Sciatic nerve (tissue), 2 donors: ENCODE data around the gene SLC4A1. TPM values are rescaled to one million over a fixed set of nuclear protein-coding genes. Genes with fewer than 3 reads are reported as not detected.

Experiments
- ATAC-seq: fragments of 200-7000 bp; cut with Tn5 transposase; one replicate; pipeline ENCODE4 v1.9.1; 2020; ENCODE audit warnings: mild to moderate bottlenecking, moderate library complexity
- DNase-seq: peaks from one replicate; pipeline ENCODE4 v3.0.0-alpha.2; 2020; ENCODE audit warnings: low spot score
- intact Hi-C: fragments of 100-400 bp; cut with DNase I; formaldehyde crosslinking; loops from one replicate; pipeline ENCODE4 v1.14.2; 2022
- total RNA-seq: library from RNA; stranded (reverse); fragmentation: NEBNext Ultra II Directional; extraction: Animal tissue kit (Norgen Biotek cat#: 25700); gene quantifications from one replicate; pipeline ENCODE4 v1.2.1, GENCODE V29; 2021
- donor health status: DM: no; HTN: no; CAD: no.
- donor health status: DM: no; HTN: no; CAD: no.

SLC4A1 gene
- total RNA-seq, 1 donor from 2014 or later, result 47.6 TPM

GRCh38 chr17:44233582-44233981 lies 34.4 kb downstream of the SLC4A1 start:
- DNase-seq (no peak), ATAC-seq (no peak)
- intact Hi-C loops, result no loop called here

DNA sequence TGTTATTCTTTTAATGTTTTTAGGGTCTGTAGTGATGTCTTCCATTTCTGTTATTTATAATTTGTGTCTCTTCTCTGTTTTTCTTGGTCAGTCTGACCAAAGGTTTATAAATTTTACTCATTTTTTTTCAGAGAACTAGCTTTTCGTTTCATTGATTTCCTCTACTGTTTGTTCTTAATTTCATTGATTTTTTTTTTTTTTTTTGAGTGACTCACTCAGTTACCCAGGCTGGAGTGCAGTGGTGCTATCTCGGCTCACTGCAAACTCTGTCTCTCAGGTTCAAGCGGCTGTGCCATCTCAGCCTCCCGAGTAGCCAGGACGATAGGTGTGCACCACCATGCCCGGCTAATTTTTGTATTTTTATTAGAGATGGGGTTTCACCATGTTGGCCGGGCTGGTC lies 35.9 kb downstream of the SLC4A1 start:
- ATAC-seq, result no peak
- DNase-seq, result no peak
- intact Hi-C loops, result no loop called here

- DNase-seq (no peak), ATAC-seq (no peak)
- intact Hi-C loops, result no loop called here
Observed at GRCh38 chr17:44230140-44230539, 37.8 kb downstream of the SLC4A1 start.

DNA sequence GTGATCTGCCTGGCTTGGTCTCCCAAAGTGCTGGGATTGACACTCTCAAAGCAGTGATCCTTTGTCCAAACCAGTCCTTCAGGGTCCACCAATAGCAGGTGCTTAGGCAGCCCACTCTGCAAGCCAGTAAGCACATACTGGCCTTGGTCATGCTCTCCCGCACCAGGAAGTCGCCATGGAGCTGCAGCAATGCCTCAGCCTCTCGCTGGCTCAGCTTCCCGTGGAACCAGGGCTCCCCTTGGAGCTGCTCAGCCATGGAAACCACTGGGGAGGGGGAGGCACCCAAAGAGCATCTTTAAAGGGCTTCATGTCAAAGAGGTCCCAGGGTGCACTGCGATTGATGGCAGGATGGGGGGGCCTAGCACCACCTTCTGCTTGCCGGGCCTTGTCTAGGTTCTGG lies 38.8 kb downstream of the SLC4A1 start:
- intact Hi-C loops, result no loop called here
- no peak for DNase-seq
- no peak for ATAC-seq

GRCh38 chr17:44223541-44224071 lies 44.3 kb downstream of the SLC4A1 start:
- intact Hi-C loops, result no loop called here
- DNase-seq, result peak; percentile 75
- ATAC-seq, result no peak

DNA sequence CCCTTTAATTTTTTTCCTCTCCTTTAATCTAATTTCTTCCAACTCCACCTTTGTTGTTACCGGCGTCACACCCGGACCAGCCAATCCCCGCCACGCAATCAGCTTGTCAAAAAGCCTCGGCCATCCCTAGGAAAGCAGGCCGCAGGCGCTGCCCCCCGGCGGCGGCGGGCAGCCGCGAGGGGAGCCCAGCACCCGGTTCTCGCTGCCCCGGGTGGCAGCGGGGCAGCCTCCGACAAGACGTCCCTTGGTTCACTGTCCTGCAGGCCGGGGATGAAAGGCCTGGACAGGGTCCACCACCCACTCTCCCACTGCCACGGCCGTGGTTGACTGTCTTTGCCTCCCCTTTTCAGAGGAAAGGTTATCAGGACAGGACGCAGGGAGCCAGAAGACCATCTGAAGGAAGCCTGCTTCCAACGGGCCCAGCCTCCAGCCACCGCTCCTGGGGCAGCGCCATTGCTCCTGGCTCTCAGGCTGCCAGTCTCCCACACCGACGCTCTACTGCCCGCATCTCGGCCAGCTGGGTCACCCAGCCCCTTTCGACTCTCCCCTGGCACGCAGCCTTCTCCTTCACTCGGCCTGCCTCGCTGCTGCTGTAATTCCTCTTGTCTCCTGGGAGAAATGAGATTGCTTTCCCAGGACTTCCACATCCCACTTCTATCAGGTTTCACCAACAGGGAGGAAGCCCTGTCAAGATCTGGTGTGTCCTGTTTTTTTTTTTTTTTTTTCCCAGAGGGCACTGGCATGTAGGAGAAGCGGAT lies 45.6 kb downstream of the SLC4A1 start:
- peak; percentile 87 for DNase-seq
- intact Hi-C loops, result no loop called here
- peak; percentile 67 for ATAC-seq

DNA sequence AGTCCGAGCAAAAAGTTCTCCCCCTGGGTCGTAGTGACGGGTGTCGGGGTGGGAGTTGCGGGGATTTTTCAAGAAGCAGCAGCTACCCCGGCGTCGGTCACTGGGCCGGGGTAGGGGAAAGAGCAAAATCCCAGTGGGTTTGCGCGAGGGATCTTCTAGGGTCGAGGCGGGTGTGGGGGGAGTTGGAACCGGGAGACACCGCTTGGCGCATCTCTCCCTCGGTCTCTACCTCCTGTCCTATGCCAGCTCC lies 46.1 kb downstream of the SLC4A1 start:
- intact Hi-C loops, result no loop called here
- no peak for ATAC-seq
- no peak for DNase-seq

GRCh38 chr17:44221084-44221861 lies 46.7 kb downstream of the SLC4A1 start:
- peak; percentile 63 for ATAC-seq
- DNase-seq, result peak; percentile 86
- intact Hi-C loops, result no loop called here

DNA sequence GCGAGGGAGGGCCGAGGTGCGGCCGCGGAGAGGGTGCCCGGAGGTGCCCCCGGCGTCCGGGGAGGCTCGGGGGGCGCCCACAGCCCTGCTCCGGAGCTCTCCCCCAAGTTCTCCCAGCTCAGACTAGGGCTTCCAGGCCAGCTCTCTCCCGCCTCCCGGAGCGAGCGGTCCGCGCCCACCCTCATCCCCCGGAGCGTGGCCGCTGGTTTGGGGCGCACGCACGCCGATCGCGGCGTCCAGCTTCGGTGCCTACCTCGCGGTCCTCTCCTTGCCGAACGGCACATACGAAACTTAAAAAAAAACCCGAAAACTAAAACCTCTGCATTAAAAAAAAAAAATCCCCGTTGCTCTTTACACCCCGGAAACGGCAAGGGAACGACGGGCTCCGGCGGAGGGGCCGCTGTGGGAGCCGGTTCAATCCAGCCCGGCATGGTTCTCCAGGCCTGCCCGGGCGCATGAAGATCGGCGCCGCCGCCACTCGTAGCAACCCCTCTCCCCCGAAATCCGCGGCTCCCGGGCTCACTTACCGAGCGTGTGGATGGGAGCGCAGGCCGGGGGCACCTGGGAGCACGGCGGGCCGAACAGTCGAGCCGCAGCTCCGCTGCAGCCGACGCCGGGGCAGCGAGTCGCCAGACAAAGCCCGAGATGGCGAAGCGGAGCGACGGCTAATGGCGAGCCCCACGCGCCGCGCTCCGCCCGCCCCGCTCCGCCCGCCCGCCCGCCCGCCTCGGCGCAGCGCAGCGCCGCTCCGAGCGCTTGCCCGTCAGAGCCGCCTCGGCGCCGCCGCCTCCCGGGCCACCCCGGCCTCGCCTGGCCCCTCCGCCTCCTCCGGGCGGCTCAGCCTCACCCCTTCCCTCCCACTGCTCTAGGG lies 47.5 kb downstream of the SLC4A1 start:
- peak; percentile 76 for DNase-seq
- intact Hi-C loops, result no loop called here
- peak; percentile 38 for ATAC-seq

GRCh38 chr17:44219616-44220212 lies 48.2 kb downstream of the SLC4A1 start, which contains the start of gene UBTF:
TSS of gene UBTF (minus strand) at chr17:44219675. CDS start at chr17:44218229, 1,446 bp downstream.
- DNase-seq (peak; percentile 85), ATAC-seq (peak; percentile 7)
- intact Hi-C loops, result no loop called here

DNA sequence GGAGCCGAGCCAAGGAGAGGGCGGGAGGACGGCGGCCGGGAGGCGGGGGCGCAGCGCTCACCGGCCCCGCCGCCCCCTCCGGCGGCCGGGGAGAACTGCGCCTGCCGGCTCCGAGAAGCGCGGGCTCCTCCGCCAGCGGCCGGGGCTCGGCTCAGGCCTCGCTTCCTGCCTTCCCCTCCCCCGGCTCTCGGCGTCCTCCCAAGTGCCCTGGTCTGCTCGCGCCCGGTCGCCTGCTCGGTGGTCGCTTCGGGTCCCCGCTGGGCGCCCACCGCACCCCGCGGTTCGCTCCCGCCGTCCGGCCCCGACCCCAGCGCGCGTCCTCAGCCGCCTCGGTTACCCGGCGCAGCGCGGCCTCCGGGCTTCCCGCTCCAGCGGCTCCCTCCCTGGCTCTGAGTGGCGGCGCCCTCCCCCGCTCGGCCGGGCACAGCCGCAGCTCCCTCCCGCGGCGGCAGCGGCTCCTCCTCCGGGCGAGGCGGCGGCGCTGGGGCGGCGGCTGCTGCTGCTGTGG lies 48.8 kb downstream of the SLC4A1 start:
- peak; percentile 82 for DNase-seq
- intact Hi-C loops, result no loop called here
- ATAC-seq, result no peak

DNA sequence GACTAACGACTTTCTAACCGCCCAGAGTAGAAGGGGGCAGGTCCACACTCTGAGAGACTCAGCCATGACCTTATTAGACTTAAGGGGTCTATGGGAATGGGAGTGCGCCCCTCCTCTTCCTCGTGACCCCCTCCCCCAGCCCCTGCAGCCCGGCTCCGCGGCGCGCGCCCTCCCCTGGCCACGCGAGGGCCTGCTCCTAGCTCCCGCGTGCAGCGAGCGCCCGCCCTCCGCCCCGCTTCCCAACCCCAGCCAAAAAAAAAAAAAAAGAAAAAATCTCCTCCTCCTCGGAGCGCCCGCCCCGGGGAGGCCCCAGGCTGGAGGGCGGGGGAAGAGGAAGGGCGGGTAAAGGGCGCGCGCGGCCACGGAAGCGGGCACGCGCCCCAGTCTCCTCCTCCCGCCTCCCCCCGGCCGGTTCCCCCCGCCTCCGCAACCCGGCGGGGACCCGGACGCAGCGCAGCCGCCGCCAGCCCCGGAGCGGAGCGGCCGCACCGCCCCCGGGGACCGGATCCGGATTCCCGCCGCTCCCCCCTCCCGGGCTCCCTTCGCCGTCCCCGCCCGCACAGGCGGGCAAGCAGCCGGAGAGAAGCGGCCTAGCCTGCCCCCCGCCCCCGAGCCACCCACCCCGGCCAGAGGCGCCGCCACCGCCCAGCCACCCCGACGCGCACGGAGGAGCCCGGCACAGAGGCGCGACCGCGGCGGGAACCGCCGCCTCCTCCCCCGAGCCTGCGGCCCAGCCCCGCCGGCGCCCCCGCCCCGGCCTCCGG lies 49.4 kb downstream of the SLC4A1 start:
- ATAC-seq (peak; percentile 82), DNase-seq (peak; percentile 93)
- intact Hi-C loops, result no loop called here

GRCh38 chr17:44217738-44218343 lies 50.1 kb downstream of the SLC4A1 start:
- DNase-seq (no peak), ATAC-seq (no peak)
- intact Hi-C loops, result no loop called here

GRCh38 chr17:44216694-44217093 lies 51.2 kb downstream of the SLC4A1 start:
- intact Hi-C loops, result no loop called here
- DNase-seq (no peak), ATAC-seq (no peak)

DNA sequence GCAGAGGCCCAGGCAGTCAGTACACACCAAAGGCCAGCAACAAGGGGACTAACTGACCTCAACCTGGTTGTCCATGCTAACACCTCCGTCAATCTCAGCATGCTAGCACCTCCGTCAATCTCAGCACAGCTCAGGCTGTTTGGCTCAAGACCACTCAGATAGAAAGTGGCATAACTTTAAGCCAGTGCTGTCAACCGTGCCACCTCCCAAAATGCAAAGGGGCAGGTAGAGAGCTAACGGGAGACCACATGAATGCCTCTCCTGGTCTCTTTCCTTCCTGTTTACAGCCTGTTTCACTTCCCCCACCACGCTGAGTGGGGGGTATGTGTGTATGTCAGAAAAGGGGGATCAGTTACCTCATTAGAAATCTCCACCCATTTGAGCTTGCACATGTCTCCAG lies 51.8 kb downstream of the SLC4A1 start:
- no peak for ATAC-seq
- intact Hi-C loops, result no loop called here
- DNase-seq, result no peak

DNA sequence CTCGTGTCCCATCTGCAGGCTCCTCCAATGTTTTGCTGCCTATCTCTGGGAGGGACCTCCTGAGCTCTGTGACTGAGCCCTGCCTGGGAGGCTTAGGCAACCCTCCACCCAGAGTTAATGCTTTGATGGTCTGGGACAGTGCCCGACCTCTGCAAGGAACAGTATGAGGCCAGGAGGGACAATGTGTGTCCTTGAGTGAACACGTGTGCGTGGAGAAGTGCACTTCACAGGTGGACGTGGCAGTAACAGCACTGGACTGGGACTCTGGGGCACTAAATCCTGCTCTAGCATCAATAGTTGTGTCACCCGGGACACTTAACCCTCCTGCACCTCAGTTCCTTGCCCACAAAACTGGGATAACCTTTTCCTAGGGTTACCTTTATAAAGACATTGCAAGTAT lies 53.0 kb downstream of the SLC4A1 start:
- DNase-seq (no peak), ATAC-seq (no peak)
- intact Hi-C loops, result no loop called here

DNA sequence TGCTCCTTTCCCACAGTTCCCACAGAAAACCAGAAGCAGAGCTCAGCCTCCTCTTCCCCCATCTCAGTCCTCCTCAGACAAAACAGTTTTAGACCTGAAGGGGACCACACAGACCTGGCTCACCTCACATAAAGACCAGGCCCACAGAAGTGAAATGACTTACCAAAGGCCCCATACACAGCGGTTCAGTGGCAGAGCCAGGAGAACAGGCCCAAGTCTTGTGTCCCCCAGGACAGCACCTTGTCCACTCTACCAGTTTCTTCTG lies 53.8 kb downstream of the SLC4A1 start:
- intact Hi-C loops, result no loop called here
- DNase-seq (no peak), ATAC-seq (no peak)
